GM18499 (cell line): ENCODE measurements around the gene PCCA.
"Not testable (repeated sequence)": the region's sequence is repeated elsewhere in the genome, so short reads cannot be mapped to it uniquely, and the experiment has no call there.

ENCODE experiments used
- ATAC-seq: cut with Tn5 transposase; IDR thresholded peaks from one replicate; pipeline ENCODE4 v1.9.1; 2021; ENCODE audit warnings: moderate number of reproducible peaks; ENCODE audit not compliant: insufficient read depth, unreplicated experiment

PCCA gene

GRCh38 chr13:100340865-100341264, 252.0 kb downstream of the PCCA start:
- no peak for ATAC-seq

- no peak for ATAC-seq
These were observed 252.4 kb downstream of the PCCA start for GRCh38 chr13:100341327-100341726.

- ATAC-seq, result no peak
These were observed 255.7 kb downstream of the PCCA start for GRCh38 chr13:100344544-100344943.

GRCh38 chr13:100347968-100348367, 259.1 kb downstream of the PCCA start:
- ATAC-seq, result no peak

- no peak for ATAC-seq
These were observed 260.7 kb downstream of the PCCA start for GRCh38 chr13:100349594-100349993.

- no peak for ATAC-seq
These were observed 261.7 kb downstream of the PCCA start for GRCh38 chr13:100350601-100351000.

- no peak for ATAC-seq
These were observed 267.5 kb downstream of the PCCA start for GRCh38 chr13:100356426-100356825.

GRCh38 chr13:100356889-100357288, 268.0 kb downstream of the PCCA start:
- no peak for ATAC-seq

GRCh38 chr13:100357764-100358163, 268.9 kb downstream of the PCCA start:
- ATAC-seq, result no peak

GRCh38 chr13:100361504-100361903, 272.6 kb downstream of the PCCA start:
- no peak for ATAC-seq

GRCh38 chr13:100362371-100362770, 273.5 kb downstream of the PCCA start:
- no peak for ATAC-seq

- ATAC-seq, result no peak
These were observed 273.9 kb downstream of the PCCA start for GRCh38 chr13:100362781-100363180.

- no peak for ATAC-seq
These were observed 274.4 kb downstream of the PCCA start for GRCh38 chr13:100363285-100363711.

GRCh38 chr13:100363874-100364273, 275.0 kb downstream of the PCCA start:
- ATAC-seq, result no peak

- ATAC-seq, result no peak
These were observed 275.7 kb downstream of the PCCA start for GRCh38 chr13:100364591-100364990.

- ATAC-seq, result no peak
These were observed 276.8 kb downstream of the PCCA start for GRCh38 chr13:100365680-100366079.

GRCh38 chr13:100378533-100378932, 289.6 kb downstream of the PCCA start:
- no peak for ATAC-seq

GRCh38 chr13:100381595-100382224, 292.8 kb downstream of the PCCA start:
- no peak for ATAC-seq

- ATAC-seq, result no peak
These were observed 293.9 kb downstream of the PCCA start for GRCh38 chr13:100382785-100383184.

GRCh38 chr13:100387416-100387815, 298.5 kb downstream of the PCCA start:
- ATAC-seq, result no peak

- ATAC-seq, result not testable (repeated sequence)
These were observed 299.3 kb downstream of the PCCA start for GRCh38 chr13:100388150-100388549.

- no peak for ATAC-seq
These were observed 300.0 kb downstream of the PCCA start for GRCh38 chr13:100388923-100389322.

GRCh38 chr13:100389617-100390016, 300.7 kb downstream of the PCCA start:
- no peak for ATAC-seq
